Esophagus squamous epithelium (tissue), 4 donors: ENCODE measurements around the gene FCHSD2.

Experiments
- POLR2A ChIP-seq, 4 donors: fragments of 450-650 bp; IDR thresholded peaks; one replicate each; pipeline ENCODE4 v1.6.1; 2017; ENCODE audit warnings: antibody characterized with exemption in 4 of 4, mild to moderate bottlenecking in 4 of 4, moderate library complexity in 3 of 4
- TF ChIP-seq, protein P1 (sequence below), 6 experiments: fragments of 450-650 bp in 4 of 6; fragments of 200-600 bp in 2 of 6; sonication (generic) in 2 of 6; IDR thresholded peaks; one replicate each; pipeline ENCODE4 v1.5.1; 2016 to 2019; ENCODE audit warnings: antibody characterized with exemption in 6 of 6, mild to moderate bottlenecking in 4 of 6, moderate library complexity in 4 of 6

DNA sequence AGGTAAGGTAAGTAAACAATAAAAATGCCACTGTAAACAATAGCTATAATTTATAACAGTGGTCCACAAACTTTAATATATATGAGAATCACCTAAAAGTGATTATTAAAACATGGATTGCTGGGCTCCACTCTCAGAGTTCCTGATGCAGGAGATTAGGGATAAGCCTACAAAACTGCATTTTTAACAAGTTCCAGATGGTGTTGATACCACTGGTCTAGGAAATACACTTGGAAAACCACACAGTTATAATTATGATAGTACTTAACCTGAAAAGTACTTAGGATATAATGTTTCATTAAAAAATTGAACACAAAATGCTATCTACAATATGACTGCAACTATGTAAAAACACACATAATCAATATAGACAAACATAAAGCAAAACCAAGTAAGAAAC, 20.4 kb downstream of the FCHSD2 start:
- TF ChIP-seq, protein P1, sequence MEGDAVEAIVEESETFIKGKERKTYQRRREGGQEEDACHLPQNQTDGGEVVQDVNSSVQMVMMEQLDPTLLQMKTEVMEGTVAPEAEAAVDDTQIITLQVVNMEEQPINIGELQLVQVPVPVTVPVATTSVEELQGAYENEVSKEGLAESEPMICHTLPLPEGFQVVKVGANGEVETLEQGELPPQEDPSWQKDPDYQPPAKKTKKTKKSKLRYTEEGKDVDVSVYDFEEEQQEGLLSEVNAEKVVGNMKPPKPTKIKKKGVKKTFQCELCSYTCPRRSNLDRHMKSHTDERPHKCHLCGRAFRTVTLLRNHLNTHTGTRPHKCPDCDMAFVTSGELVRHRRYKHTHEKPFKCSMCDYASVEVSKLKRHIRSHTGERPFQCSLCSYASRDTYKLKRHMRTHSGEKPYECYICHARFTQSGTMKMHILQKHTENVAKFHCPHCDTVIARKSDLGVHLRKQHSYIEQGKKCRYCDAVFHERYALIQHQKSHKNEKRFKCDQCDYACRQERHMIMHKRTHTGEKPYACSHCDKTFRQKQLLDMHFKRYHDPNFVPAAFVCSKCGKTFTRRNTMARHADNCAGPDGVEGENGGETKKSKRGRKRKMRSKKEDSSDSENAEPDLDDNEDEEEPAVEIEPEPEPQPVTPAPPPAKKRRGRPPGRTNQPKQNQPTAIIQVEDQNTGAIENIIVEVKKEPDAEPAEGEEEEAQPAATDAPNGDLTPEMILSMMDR (IDR thresholded peaks at IDR 0.05): no peak
- TF ChIP-seq POLR2A (IDR thresholded peaks at IDR 0.05): no peak
